Stimulated activated CD4-positive, alpha-beta T cell treated with anti-CD3 and anti-CD28 coated beads, TNF-alpha, amount 100 ng/mL, for 24 hours (primary cell): ENCODE measurements around the gene AHR.
"Not testable (repeated sequence)": the region's sequence is repeated elsewhere in the genome, so short reads cannot be mapped to it uniquely, and the experiment has no call there.

Source experiments
- DNase-seq, 3 experiments: peaks; one replicate each; pipeline ENCODE4 v3.0.0-alpha.2; 2020; ENCODE audit warnings: low read depth in 3 of 3

The AHR gene

GRCh38 chr7:17339139-17339538 is 40.7 kb downstream of the AHR start:
- no peak for DNase-seq

GRCh38 chr7:17339952-17340351 is 41.5 kb downstream of the AHR start:
- no peak for DNase-seq

GRCh38 chr7:17340655-17341054 is 42.2 kb downstream of the AHR start:
- no peak for DNase-seq

- DNase-seq = no peak
Observed at GRCh38 chr7:17342756-17343155, 44.3 kb downstream of the AHR start.

- DNase-seq = no peak
Observed at GRCh38 chr7:17347401-17347800, 48.9 kb downstream of the AHR start.

GRCh38 chr7:17348932-17349331 is 50.5 kb downstream of the AHR start:
- DNase-seq = not testable (repeated sequence)

DNA sequence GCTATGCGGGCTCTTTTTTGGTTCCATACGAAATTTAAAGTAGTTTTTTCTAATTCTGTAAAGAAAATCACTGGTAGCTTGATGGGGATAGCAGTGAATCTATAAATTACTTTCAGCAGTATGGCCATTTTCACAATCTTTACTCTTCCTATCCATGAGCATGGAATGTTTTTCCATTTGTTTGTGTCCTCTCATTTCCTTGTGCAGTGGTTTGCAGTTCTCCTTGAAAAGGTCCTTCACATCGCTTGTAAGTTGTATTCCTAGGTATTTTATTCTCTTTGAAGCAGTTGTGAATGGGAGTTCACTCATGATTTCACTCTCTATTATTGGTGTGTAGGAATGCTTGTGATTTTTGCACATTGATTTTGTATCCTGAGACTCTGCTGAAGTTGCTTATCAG is 51.9 kb downstream of the AHR start:
- not testable (repeated sequence) for DNase-seq

- not testable (repeated sequence) for DNase-seq
Observed at GRCh38 chr7:17353650-17354419, 55.4 kb downstream of the AHR start.

- DNase-seq = no peak
Observed at GRCh38 chr7:17354473-17354872, 56.0 kb downstream of the AHR start.

DNA sequence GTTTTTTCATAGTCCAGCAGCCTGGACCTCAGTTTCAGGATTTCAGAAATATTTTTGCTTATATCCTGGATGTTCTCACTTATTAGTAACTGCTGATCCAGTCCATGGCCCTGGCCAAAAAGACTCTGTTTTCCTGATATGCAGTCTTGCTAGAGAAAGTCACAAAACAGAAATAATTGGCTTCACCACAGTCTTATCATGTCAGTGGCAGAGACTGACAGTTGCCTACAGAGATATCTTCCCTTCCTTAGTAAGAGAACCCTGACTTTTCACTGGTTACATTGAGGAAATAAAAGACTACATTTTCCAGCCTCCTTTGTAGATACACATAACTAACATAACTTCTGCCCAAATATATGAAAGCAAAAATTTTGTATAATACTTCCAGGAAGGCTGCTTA is 56.6 kb downstream of the AHR start:
- DNase-seq = no peak

DNA sequence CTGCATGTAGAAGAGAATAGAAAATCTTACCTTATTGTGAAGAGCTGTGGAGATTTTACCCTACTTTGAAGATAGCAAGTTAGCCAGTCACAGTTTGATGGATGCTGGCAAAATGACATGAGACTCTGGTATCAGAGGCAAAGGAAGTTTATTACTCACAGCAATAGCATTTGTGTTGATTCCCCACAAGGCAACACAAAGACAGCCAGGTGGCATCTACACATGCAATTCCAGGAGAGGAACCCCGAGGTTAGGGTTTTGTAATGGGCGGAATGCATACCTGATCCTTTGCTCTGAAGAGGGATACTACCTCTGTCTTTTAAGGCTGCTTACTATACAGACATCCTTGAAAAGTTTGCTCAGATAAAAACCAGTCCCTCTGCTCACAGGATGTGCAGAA is 59.5 kb downstream of the AHR start:
- DNase-seq = no peak

- no peak for DNase-seq
Observed at GRCh38 chr7:17359610-17360009, 61.2 kb downstream of the AHR start.

GRCh38 chr7:17362439-17363105 is 64.1 kb downstream of the AHR start:
- DNase-seq = no peak

DNA sequence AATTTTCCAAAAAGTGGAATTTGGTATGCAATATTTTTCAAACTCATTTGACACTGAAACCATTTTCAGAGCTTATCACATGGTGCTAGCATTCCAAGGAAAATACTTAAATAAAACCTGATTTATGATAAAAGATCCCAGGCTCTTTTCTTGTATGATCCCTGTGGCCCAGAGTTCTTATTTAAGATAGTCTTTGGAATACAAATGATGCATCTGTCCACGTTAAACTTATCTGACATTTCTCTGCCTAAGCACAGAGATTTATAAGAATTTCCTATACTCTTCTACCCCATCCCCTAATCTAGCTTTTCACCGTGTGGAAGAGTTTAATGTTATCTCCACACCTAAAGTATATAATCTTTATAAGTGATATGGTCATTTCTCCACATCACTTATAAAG is 66.2 kb downstream of the AHR start:
- DNase-seq = no peak

GRCh38 chr7:17365775-17366174 is 67.3 kb downstream of the AHR start:
- DNase-seq = no peak

GRCh38 chr7:17367502-17367901 is 69.0 kb downstream of the AHR start:
- DNase-seq = no peak

- no peak for DNase-seq
Observed at GRCh38 chr7:17368856-17369524, 70.5 kb downstream of the AHR start.

DNA sequence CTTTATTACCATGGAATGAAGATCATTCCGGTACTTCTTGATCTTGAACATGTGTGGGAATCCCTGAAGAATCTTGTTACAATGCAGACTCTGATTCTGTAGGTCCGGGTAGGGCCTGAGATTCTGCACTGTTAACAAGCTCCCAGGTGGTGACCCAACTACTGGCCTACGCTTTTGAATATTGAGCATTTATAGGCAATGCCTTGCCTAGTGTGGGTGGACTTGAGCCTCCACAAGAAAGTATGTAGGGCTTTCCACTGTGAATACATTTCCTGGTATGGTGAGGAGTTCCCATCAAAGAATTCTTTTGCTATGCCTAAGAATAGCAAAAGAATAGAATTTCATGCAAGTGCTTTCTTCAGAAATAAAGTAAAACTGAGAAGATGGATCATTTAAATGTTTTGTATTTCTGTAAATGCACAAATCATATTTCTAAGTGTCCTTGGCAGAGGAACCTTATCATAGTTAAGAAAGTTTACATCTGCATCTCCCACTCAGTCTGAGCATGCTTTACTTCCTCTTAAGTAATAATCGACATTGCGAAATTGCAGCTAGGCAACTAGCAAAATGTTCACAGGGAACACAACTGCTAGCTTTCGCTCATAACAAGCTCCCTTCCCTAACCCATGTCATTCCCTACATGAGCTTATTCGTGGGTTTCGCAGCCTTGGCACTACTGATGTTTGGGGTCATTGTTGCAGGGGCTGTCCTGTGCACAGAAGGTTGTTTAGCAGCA is 71.4 kb downstream of the AHR start:
- no peak for DNase-seq

- no peak for DNase-seq
Observed at GRCh38 chr7:17370901-17371585, 72.6 kb downstream of the AHR start.

GRCh38 chr7:17371671-17372524 is 73.4 kb downstream of the AHR start:
- no peak for DNase-seq

DNA sequence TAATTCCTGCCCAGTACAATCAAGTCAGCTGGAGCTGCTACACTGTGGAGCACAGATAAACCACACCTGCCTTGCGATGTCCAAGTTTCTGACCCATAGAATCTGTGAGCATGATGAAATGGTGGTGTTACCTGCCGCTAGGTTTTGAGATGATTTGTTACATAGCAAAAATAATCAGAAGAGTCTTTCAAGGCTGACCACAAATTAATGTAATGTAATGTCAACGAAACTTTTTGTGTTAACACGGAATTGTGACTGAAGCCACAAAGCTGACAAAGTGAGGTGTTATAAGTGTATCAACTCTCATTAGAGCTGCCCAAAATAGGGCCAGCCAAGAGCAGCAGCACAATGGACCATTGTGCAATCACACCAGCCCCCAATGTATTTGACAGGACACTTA is 75.7 kb downstream of the AHR start:
- no peak for DNase-seq
